HepG2 (cell line): ENCODE data around the gene GSPT1. TPM values are rescaled to one million over a fixed set of nuclear protein-coding genes. Genes with fewer than 3 reads are reported as not detected.

ENCODE experiments used
- AGO2 ChIP-seq: fragments of 200-400 bp; formaldehyde crosslinking; optimal IDR thresholded peaks from 2 replicates; pipeline ENCODE3; 2017; ENCODE audit warnings: mild to moderate bottlenecking, low read depth, low read length, moderate library complexity
- ARNT ChIP-seq: fragments of 450-650 bp; IDR thresholded peaks from 2 replicates; pipeline ENCODE4 v1.6.1; 2017
- CCDC6 ChIP-seq: sonication (generic); formaldehyde crosslinking; IDR thresholded peaks from 2 replicates; pipeline ENCODE4 v1.8.1; 2022; ENCODE audit warnings: mild to moderate bottlenecking, missing genetic modification reagents, moderate library complexity
- CENPX ChIP-seq: sonication (generic); formaldehyde crosslinking; IDR thresholded peaks from 2 replicates; pipeline ENCODE4 v1.9.0; 2021; ENCODE audit warnings: mild to moderate bottlenecking, missing genetic modification reagents, moderate library complexity
- FIP1L1 ChIP-seq: fragments of 200-400 bp; formaldehyde crosslinking; IDR thresholded peaks from 2 replicates; pipeline ENCODE4 v1.6.1; 2018; ENCODE audit warnings: low read depth, mild to moderate bottlenecking, low read length, moderate library complexity, borderline replicate concordance; ENCODE audit not compliant: insufficient read depth
- HOXA3 ChIP-seq: sonication (generic); formaldehyde crosslinking; IDR thresholded peaks from 2 replicates; pipeline ENCODE4 v1.5.0; 2020; ENCODE audit warnings: missing genetic modification reagents
- MAF1 ChIP-seq: sonication (generic); formaldehyde crosslinking; IDR thresholded peaks from 2 replicates; pipeline ENCODE4 v1.5.0; 2020; ENCODE audit warnings: missing genetic modification reagents, borderline replicate concordance
- NAIF1 ChIP-seq: sonication (generic); formaldehyde crosslinking; IDR thresholded peaks from 2 replicates; pipeline ENCODE4 v1.5.0; 2020; ENCODE audit warnings: mild to moderate bottlenecking, missing genetic modification reagents, borderline replicate concordance
- RBM22 ChIP-seq: fragments of 200-400 bp; formaldehyde crosslinking; optimal IDR thresholded peaks from 2 replicates; pipeline ENCODE3; 2017; ENCODE audit warnings: mild to moderate bottlenecking, low read length, moderate library complexity
- ZFP37 ChIP-seq: sonication (generic); formaldehyde crosslinking; IDR thresholded peaks from 2 replicates; pipeline ENCODE4 v1.4.0; 2020; ENCODE audit warnings: missing genetic modification reagents, borderline replicate concordance
- ZMYM2 ChIP-seq: sonication (generic); formaldehyde crosslinking; IDR thresholded peaks from 2 replicates; pipeline ENCODE4 v1.8.0; 2022; ENCODE audit warnings: mild to moderate bottlenecking, missing genetic modification reagents
- ZNF12 ChIP-seq: sonication (generic); formaldehyde crosslinking; IDR thresholded peaks from 2 replicates; pipeline ENCODE4 v1.5.0; 2020; ENCODE audit warnings: missing genetic modification reagents
- ZNF296 ChIP-seq: sonication (generic); formaldehyde crosslinking; conservative IDR thresholded peaks from 2 replicates; pipeline ENCODE4 v1.5.0; 2020; ENCODE audit warnings: mild to moderate bottlenecking, missing genetic modification reagents
- ZSCAN30 ChIP-seq: sonication (generic); formaldehyde crosslinking; IDR thresholded peaks from 2 replicates; pipeline ENCODE4 v1.5.0; 2020; ENCODE audit warnings: mild to moderate bottlenecking, missing genetic modification reagents
- polyA plus RNA-seq, 8 experiments: library from polyadenylated mRNA; depleted of rRNA in 3 of 8; stranded (reverse) in 7 of 8; unstranded in 1 of 8; fragments of >200 nt; fragmentation: Illumina TruSeq in 4 of 8; extraction: Trizol in 4 of 8; gene quantifications; 2 replicates each; pipeline versions ENCODE4 v1.2.1 to v1.2.3, GENCODE V29; 2011 to 2016; ENCODE audit warnings: low read depth in 4 of 8, missing spikeins in 1 of 8, mixed read lengths in 1 of 8; ENCODE audit not compliant: insufficient read depth in 1 of 8
- total RNA-seq, 5 experiments: library from RNA; depleted of rRNA; stranded (reverse); fragments of >200 nt; fragmentation: Illumina TruSeq; extraction: Trizol; gene quantifications; 2 replicates each; pipeline ENCODE4 v1.2.3, GENCODE V29; 2016; ENCODE audit warnings: low read depth in 1 of 5
- TF ChIP-seq, protein P1 (sequence below), 2 experiments: IDR thresholded peaks; 2 replicates each; pipeline ENCODE4 v1.6.1; 2011 to 2012; ENCODE audit warnings: low read length in 2 of 2, borderline replicate concordance in 1 of 2, low read depth in 1 of 2, mild to moderate bottlenecking in 1 of 2, moderate library complexity in 1 of 2
- TF ChIP-seq, protein P2 (sequence below): sonication (generic); formaldehyde crosslinking; IDR thresholded peaks from 2 replicates; pipeline ENCODE4 v1.8.0; 2022; ENCODE audit warnings: low read depth, missing genetic modification reagents
- TF ChIP-seq, protein P3 (sequence below): sonication (generic); formaldehyde crosslinking; IDR thresholded peaks from 2 replicates; pipeline ENCODE4 v1.5.0; 2020; ENCODE audit warnings: mild to moderate bottlenecking, missing genetic modification reagents
- TF ChIP-seq, protein P4 (sequence below): sonication (generic); formaldehyde crosslinking; IDR thresholded peaks from 2 replicates; pipeline ENCODE4 v1.5.1; 2020; ENCODE audit warnings: mild to moderate bottlenecking, missing genetic modification reagents, moderate library complexity

Gene GSPT1
- total and polyA plus RNA-seq, 2 of the 13 experiments (the other 11 are each of a cell fraction or from before 2014, with no cell fraction given) = 120 to 316 TPM

DNA sequence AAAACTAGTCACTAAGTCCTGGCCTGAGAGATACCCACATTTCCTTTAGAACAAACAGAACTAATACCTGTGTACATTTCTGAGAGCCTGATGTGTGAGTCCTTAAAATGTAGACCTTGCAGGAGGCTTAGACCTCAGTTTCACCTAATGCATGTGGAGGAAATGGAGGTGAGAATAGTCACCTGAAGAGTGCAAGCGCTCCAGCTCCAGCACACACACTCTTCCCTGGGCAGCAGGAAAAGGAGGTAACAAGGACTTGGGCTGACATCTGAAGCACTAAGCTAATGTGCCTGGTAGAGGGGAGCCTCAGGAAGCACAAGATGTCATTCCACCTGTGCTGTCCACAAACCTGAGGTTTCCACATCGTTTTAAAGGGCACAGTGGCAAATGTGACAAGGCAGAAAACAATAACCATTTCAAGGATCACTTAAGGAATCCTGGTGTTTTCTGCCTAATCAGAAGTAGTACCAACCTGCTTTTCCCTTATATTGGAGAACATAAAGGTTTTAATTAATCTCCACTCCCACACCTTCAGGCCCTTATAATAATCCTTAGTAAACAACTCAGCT is 47.3 kb downstream of the GSPT1 start (continued):
- TF ChIP-seq, protein P1, sequence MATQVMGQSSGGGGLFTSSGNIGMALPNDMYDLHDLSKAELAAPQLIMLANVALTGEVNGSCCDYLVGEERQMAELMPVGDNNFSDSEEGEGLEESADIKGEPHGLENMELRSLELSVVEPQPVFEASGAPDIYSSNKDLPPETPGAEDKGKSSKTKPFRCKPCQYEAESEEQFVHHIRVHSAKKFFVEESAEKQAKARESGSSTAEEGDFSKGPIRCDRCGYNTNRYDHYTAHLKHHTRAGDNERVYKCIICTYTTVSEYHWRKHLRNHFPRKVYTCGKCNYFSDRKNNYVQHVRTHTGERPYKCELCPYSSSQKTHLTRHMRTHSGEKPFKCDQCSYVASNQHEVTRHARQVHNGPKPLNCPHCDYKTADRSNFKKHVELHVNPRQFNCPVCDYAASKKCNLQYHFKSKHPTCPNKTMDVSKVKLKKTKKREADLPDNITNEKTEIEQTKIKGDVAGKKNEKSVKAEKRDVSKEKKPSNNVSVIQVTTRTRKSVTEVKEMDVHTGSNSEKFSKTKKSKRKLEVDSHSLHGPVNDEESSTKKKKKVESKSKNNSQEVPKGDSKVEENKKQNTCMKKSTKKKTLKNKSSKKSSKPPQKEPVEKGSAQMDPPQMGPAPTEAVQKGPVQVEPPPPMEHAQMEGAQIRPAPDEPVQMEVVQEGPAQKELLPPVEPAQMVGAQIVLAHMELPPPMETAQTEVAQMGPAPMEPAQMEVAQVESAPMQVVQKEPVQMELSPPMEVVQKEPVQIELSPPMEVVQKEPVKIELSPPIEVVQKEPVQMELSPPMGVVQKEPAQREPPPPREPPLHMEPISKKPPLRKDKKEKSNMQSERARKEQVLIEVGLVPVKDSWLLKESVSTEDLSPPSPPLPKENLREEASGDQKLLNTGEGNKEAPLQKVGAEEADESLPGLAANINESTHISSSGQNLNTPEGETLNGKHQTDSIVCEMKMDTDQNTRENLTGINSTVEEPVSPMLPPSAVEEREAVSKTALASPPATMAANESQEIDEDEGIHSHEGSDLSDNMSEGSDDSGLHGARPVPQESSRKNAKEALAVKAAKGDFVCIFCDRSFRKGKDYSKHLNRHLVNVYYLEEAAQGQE (IDR thresholded peaks at IDR 0.05; ENCODE audit: borderline replicate concordance in 1 of 2, low read depth in 1 of 2, low read length in 2 of 2) = no peak
- no peak for TF ChIP-seq FIP1L1
- no peak for TF ChIP-seq MAF1
- no peak for TF ChIP-seq ARNT
- no peak for TF ChIP-seq CENPX
- TF ChIP-seq HOXA3 (CRISPR knock-in tag) = no peak
- TF ChIP-seq CCDC6 (CRISPR knock-in tag) = no peak
- TF ChIP-seq AGO2 = peak; percentile 12
- no peak for TF ChIP-seq ZNF12 (CRISPR knock-in tag)
- no peak for TF ChIP-seq NAIF1
- TF ChIP-seq, protein P2, sequence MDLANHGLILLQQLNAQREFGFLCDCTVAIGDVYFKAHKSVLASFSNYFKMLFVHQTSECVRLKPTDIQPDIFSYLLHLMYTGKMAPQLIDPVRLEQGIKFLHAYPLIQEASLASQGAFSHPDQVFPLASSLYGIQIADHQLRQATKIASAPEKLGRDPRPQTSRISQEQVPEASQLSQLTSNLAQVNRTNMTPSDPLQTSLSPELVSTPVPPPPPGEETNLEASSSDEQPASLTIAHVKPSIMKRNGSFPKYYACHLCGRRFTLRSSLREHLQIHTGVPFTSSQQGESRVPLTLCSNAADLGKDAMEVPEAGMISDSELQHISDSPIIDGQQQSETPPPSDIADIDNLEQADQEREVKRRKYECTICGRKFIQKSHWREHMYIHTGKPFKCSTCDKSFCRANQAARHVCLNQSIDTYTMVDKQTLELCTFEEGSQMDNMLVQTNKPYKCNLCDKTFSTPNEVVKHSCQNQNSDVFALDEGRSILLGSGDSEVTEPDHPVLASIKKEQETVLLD (CRISPR knock-in tag) = no peak
- TF ChIP-seq, protein P3, sequence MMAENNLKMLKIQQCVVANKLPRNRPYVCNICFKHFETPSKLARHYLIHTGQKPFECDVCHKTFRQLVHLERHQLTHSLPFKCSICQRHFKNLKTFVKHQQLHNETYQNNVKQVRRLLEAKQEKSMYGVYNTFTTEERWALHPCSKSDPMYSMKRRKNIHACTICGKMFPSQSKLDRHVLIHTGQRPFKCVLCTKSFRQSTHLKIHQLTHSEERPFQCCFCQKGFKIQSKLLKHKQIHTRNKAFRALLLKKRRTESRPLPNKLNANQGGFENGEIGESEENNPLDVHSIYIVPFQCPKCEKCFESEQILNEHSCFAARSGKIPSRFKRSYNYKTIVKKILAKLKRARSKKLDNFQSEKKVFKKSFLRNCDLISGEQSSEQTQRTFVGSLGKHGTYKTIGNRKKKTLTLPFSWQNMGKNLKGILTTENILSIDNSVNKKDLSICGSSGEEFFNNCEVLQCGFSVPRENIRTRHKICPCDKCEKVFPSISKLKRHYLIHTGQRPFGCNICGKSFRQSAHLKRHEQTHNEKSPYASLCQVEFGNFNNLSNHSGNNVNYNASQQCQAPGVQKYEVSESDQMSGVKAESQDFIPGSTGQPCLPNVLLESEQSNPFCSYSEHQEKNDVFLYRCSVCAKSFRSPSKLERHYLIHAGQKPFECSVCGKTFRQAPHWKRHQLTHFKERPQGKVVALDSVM = no peak
- no peak for TF ChIP-seq ZSCAN30 (CRISPR knock-in tag)
- TF ChIP-seq, protein P4, sequence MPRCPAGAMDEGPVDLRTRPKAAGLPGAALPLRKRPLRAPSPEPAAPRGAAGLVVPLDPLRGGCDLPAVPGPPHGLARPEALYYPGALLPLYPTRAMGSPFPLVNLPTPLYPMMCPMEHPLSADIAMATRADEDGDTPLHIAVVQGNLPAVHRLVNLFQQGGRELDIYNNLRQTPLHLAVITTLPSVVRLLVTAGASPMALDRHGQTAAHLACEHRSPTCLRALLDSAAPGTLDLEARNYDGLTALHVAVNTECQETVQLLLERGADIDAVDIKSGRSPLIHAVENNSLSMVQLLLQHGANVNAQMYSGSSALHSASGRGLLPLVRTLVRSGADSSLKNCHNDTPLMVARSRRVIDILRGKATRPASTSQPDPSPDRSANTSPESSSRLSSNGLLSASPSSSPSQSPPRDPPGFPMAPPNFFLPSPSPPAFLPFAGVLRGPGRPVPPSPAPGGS (CRISPR knock-in tag) = no peak
- TF ChIP-seq ZFP37 (CRISPR knock-in tag) = no peak
- no peak for TF ChIP-seq ZNF296 (CRISPR knock-in tag)
- no peak for TF ChIP-seq ZMYM2
- peak; percentile 99 for TF ChIP-seq RBM22
